ENCODE results near the gene SMC3.

SMC3 gene

GRCh38 chr10:110546077-110546476 lies 21.4 kb upstream of the SMC3 start:
- no peak for DNase-seq

DNA sequence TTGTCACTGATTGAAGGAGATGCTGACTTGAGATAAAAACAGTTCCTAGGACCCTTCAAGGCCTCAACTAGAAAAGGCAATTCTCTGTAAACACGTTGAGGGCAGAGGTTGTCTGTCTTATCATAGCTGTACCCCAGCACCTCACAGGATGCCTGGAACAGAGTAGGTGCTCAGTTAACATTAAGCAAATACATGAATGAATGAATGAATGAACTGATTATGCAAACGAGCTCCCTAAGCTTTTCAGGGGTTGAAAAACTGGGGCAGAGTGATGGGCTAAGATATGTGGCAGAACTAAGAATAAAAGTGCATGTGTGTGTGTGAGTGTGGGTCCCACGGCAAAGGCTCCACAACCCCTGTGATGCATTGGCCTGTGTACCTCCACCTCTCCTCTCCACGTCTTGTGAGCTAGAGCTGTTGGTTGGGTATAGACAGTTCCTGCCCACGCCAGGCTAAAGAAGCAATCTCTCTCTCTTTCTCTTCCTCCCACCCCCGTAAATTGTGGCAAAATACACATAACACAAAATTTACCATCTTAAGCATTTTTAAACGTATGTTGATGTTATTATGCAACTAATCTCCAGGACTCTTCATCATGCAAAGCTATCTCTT lies 20.9 kb upstream of the SMC3 start:
- DNase-seq = no peak

GRCh38 chr10:110547139-110547761 lies 20.2 kb upstream of the SMC3 start:
- DNase-seq = peak; percentile 79

- DNase-seq = no peak
Observed at GRCh38 chr10:110548002-110548401, 19.5 kb upstream of the SMC3 start.

GRCh38 chr10:110549211-110549610 lies 18.3 kb upstream of the SMC3 start:
- no peak for DNase-seq

GRCh38 chr10:110553905-110554304 lies 13.6 kb upstream of the SMC3 start:
- DNase-seq = no peak

DNA sequence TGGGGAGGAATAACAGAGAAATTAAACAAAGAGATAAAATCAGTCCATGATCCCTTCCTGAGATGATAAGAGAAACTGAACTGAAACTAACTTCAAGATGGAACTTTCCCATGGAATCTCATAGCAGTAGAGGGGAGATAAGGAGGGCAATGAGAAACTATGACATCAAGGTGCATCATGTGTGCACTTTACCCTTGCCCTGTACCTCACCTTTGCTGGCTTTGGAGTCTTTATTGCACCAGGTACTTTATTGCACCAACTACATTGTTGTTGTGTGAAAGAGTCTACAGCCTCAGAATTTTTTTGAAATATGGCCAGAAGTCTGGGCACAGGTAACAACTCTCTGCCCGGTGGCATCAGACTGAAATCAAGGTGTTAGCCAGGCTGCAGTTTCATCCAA lies 11.2 kb upstream of the SMC3 start:
- DNase-seq = no peak

GRCh38 chr10:110556969-110557601 lies 10.4 kb upstream of the SMC3 start:
- peak; percentile 71 for DNase-seq

- DNase-seq = no peak
Observed at GRCh38 chr10:110558041-110558440, 9.5 kb upstream of the SMC3 start.

DNA sequence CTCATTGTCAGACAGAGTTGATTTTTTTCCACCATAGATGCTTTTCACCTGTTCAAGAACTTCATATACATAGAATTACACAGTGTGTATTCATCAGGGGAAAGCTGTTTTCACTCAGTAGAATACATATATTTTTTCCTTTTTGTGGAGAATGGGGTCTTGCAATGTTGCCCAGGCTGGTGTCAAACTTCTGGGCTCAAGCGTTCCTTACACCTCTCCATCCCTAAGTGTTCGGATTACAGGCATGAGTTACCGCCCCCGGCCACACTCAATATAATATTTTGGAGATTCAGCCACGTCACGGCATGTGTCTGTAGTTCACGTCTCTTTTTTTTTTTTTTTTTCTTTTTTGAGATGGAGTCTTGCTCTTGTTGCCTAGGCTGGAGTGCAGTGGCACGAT lies 7.5 kb upstream of the SMC3 start:
- no peak for DNase-seq

- DNase-seq = no peak
Observed at GRCh38 chr10:110561292-110561691, 6.2 kb upstream of the SMC3 start.

DNA sequence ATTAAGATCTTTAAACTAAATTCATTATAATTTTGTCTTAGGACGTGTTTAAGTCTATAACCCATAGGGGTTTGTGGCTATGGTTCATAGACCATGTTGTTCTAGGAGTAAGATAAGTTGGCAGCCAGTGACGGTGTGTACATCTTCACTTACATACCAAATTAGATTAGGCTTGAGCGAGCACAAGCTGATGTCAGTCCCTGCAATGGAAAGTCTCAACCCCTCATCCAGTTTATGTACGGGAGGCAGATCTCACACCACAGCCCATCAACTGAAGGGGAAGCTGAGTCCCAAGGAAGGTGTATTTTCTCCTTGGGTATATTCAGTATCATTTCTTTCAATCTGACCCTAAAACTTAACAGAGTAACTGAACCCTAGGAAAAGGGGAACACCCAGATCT lies 5.1 kb upstream of the SMC3 start:
- DNase-seq = no peak

- no peak for DNase-seq
Observed at GRCh38 chr10:110563132-110563531, 4.4 kb upstream of the SMC3 start.

DNA sequence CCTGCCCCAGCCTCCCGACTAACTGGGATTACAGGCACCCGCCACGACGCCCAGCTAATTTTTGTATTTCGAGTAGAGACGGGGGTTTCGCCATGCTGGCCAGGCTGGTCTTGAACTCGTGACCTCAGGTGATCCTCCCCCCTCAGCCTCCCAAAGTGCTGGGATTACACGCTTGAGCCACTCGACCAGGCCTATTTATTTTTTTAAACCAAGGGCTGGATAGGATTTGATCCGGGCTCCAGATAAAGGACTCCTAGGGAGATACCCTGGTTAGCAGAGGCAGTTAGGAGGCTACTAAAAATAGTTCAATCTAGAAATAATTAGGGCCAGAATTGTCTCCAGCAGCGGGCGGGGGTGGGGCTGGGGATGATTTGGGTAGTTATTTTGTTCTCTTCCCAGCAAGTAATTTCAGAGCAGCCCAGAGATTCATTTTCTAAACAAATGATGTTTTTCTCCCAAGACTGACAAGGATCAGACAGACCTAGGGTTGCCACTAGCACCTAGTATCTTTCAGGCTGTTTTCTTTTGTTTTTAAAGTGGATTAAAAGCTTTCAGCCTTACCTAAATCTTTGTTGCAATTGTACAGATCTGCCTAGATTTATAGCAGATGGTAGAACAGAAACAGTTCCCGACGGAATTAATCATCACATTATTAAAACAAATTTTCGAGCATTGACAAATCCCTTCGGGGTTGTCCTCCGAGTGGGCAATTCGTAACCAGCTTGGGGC lies 859 bp upstream of the SMC3 start:
- DNase-seq = no peak

GRCh38 chr10:110568055-110568735 lies 700 bp downstream of the SMC3 start:
- DNase-seq = peak; percentile 49

GRCh38 chr10:110569122-110569521 lies 1.6 kb downstream of the SMC3 start:
- no peak for DNase-seq

- DNase-seq = no peak
Observed at GRCh38 chr10:110569736-110570135, 2.2 kb downstream of the SMC3 start.

GRCh38 chr10:110571093-110571743 lies 3.7 kb downstream of the SMC3 start:
- DNase-seq = peak; percentile 11

- DNase-seq = no peak
Observed at GRCh38 chr10:110572862-110573261, 5.4 kb downstream of the SMC3 start.

DNA sequence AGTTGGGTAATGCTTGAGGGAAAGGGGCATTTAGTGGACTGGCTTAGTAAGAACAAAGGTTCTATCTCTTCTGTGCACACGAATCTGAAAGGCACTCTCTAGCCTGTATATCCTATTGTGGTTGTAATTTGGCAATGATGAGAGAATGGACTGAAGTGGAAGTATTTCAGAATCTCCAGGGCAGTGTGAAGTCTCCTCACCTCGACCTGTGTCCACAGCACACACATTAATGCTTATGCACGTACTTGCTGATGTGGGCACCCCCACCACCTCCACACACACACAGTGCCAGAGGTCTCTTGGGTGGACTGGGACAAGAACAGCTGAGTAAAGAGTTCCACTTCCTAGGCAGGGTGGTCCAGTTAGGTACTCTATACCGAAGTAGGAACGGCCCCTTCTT lies 6.9 kb downstream of the SMC3 start:
- no peak for DNase-seq

GRCh38 chr10:110576220-110576619 lies 8.7 kb downstream of the SMC3 start:
- no peak for DNase-seq

DNA sequence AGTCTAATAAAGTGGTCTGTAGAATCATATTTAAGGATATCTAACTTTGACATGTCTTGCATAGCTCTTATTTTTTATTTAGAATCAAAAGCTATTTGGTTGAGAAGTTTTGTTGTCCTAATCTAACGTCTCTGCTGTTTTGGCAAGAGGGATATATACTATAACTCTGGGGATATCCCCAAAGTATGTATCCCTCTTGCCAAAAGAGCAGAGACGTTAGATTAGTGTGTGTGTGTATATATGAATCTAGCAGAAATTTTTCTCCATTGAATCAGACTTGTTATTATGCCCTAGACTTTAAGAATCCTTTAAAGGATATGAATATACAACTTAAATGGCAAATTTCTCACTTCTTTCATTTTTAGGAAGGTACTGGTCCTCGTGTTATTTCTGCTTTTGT lies 9.6 kb downstream of the SMC3 start:
- DNase-seq = no peak

DNA sequence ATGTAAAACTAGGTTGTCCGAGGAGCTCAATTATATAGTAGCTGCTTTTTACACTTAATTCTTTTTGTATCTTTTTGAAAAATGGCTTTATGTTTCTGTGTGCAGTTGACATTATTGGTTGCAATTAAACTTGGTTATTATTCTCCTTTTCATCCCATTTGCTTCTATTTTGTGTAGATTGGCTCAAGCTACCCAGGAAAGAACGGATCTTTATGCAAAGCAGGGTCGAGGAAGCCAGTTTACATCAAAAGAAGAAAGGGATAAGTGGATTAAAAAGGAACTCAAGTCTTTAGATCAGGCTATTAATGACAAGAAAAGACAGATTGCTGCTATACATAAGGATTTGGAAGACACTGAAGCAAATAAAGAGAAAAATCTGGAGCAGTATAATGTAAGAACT lies 16.5 kb downstream of the SMC3 start:
- no peak for DNase-seq

Data from CD4-positive, alpha-beta T cell treated with Interleukin-4 for 4 hours (primary cell).